HCT116 (cell line): ENCODE results near the gene LIN7B.

ENCODE experiments used
- CTCF ChIP-seq, 3 experiments: fragments of 200-600 bp in 1 of 3; sonication (generic) in 1 of 3; IDR thresholded peaks in 2 of 3; conservative IDR thresholded peaks in 1 of 3; 2 replicates each; pipeline ENCODE4 v1.5.1; 2012 to 2017; ENCODE audit warnings: low read depth in 2 of 3, low read length in 2 of 3, antibody characterized with exemption in 1 of 3, borderline replicate concordance in 1 of 3, control low read depth in 1 of 3, mild to moderate bottlenecking in 1 of 3, mixed read lengths in 1 of 3, mixed run types in 1 of 3, moderate library complexity in 1 of 3; ENCODE audit not compliant: insufficient read depth in 1 of 3
- EZH2 ChIP-seq: fragments of 200-600 bp; sonication (generic); IDR thresholded peaks from 2 replicates; pipeline ENCODE4 v1.6.1; 2017; ENCODE audit warnings: antibody characterized with exemption, mixed run types

GRCh38 chr19:49107625-49108459 lies 6.3 kb upstream of the LIN7B start:
- TF ChIP-seq CTCF (IDR thresholded peaks at IDR 0.05 in 2 of 3, conservative IDR thresholded peaks at IDR 0.05 in 1 of 3; ENCODE audit: borderline replicate concordance in 1 of 3, insufficient read depth in 1 of 3, low read depth in 2 of 3, low read length in 2 of 3): no peak
- no peak for TF ChIP-seq EZH2
